Measurements from ENCODE around the gene DDX11.
"Not testable (repeated sequence)": the region's sequence is repeated elsewhere in the genome, so short reads cannot be mapped to it uniquely, and the experiment has no call there.

Gene DDX11

GRCh38 chr12:31073527-31074332, at the start of gene DDX11:
Gene DDX11 (plus strand): TSS chr12:31073860. CDS start chr12:31078394, 4,534 bp downstream.
- DNase-seq (ENCODE audit: low spot score): peak; percentile 87

GRCh38 chr12:31026202-31026601, 47.5 kb upstream of the DDX11 start:
- no peak for DNase-seq (ENCODE audit: low spot score)

- DNase-seq (ENCODE audit: low spot score): not testable (repeated sequence)
Measured at GRCh38 chr12:31027006-31027405, 46.7 kb upstream of the DDX11 start.

- DNase-seq (ENCODE audit: low spot score): no peak
Measured at GRCh38 chr12:31029468-31029867, 44.2 kb upstream of the DDX11 start.

GRCh38 chr12:31029916-31030562, 43.6 kb upstream of the DDX11 start:
- no peak for DNase-seq (ENCODE audit: low spot score)

GRCh38 chr12:31031951-31032335, 41.7 kb upstream of the DDX11 start:
- DNase-seq (ENCODE audit: low spot score): no peak

GRCh38 chr12:31033146-31033545, 40.5 kb upstream of the DDX11 start:
- DNase-seq (ENCODE audit: low spot score): no peak

GRCh38 chr12:31033681-31034080, 40.0 kb upstream of the DDX11 start:
- no peak for DNase-seq (ENCODE audit: low spot score)

- DNase-seq (ENCODE audit: low spot score): no peak
Measured at GRCh38 chr12:31034372-31034771, 39.3 kb upstream of the DDX11 start.

GRCh38 chr12:31035226-31035625, 38.4 kb upstream of the DDX11 start:
- DNase-seq (ENCODE audit: low spot score): no peak

- DNase-seq (ENCODE audit: low spot score): no peak
Measured at GRCh38 chr12:31035967-31036665, 37.5 kb upstream of the DDX11 start.

GRCh38 chr12:31037028-31037427, 36.6 kb upstream of the DDX11 start:
- no peak for DNase-seq (ENCODE audit: low spot score)

GRCh38 chr12:31037931-31038330, 35.7 kb upstream of the DDX11 start:
- DNase-seq (ENCODE audit: low spot score): no peak

- no peak for DNase-seq (ENCODE audit: low spot score)
Measured at GRCh38 chr12:31041033-31041564, 32.6 kb upstream of the DDX11 start.

- DNase-seq (ENCODE audit: low spot score): not testable (repeated sequence)
Measured at GRCh38 chr12:31050143-31050542, 23.5 kb upstream of the DDX11 start.

- not testable (repeated sequence) for DNase-seq (ENCODE audit: low spot score)
Measured at GRCh38 chr12:31050548-31050947, 23.1 kb upstream of the DDX11 start.

- not testable (repeated sequence) for DNase-seq (ENCODE audit: low spot score)
Measured at GRCh38 chr12:31051692-31052091, 22.0 kb upstream of the DDX11 start.

GRCh38 chr12:31052121-31052520, 21.5 kb upstream of the DDX11 start:
- not testable (repeated sequence) for DNase-seq (ENCODE audit: low spot score)

GRCh38 chr12:31052666-31053439, 20.8 kb upstream of the DDX11 start:
- DNase-seq (ENCODE audit: low spot score): not testable (repeated sequence)

GRCh38 chr12:31053944-31054343, 19.7 kb upstream of the DDX11 start:
- not testable (repeated sequence) for DNase-seq (ENCODE audit: low spot score)

- DNase-seq (ENCODE audit: low spot score): no peak
Measured at GRCh38 chr12:31057671-31058070, 16.0 kb upstream of the DDX11 start.

GRCh38 chr12:31066196-31066595, 7.5 kb upstream of the DDX11 start:
- DNase-seq (ENCODE audit: low spot score): not testable (repeated sequence)
